Colonic mucosa (tissue), 4 donors: ENCODE data around the gene ZFY. TPM values are rescaled to one million over a fixed set of nuclear protein-coding genes. Genes with fewer than 3 reads are reported as not detected.

Experiments
- DNase-seq: peaks from one replicate; pipeline ENCODE4 v3.0.0-alpha.2; 2020
- H3K27ac ChIP-seq: fragments of 200-600 bp; one replicate; pipeline ENCODE4 v1.8.0; 2021
- H3K27me3 ChIP-seq: fragments of 200-600 bp; one replicate; pipeline ENCODE4 v1.8.0; 2021
- H3K36me3 ChIP-seq: fragments of 200-600 bp; one replicate; pipeline ENCODE4 v1.8.0; 2021
- H3K4me1 ChIP-seq: fragments of 200-600 bp; one replicate; pipeline ENCODE4 v1.8.0; 2021; ENCODE audit warnings: mild to moderate bottlenecking
- H3K4me3 ChIP-seq: fragments of 200-600 bp; one replicate; pipeline ENCODE4 v1.8.0; 2021
- H3K9ac ChIP-seq, 2 donors: one replicate each; pipeline ENCODE4 v1.7.0; 2013; ENCODE audit warnings: control low read depth in 2 of 2, low read depth in 2 of 2, low read length in 2 of 2
- H3K9me3 ChIP-seq: fragments of 200-600 bp; one replicate; pipeline ENCODE4 v1.8.0; 2021
- CTCF ChIP-seq: fragments of 200-600 bp; IDR thresholded peaks from one replicate; pipeline ENCODE4 v1.8.0; 2022; ENCODE audit warnings: antibody characterized with exemption, mild to moderate bottlenecking
- intact Hi-C: fragments of 100-400 bp; cut with DNase I; formaldehyde crosslinking; loops from one replicate; pipeline ENCODE4 v1.14.1; 2022
- total RNA-seq, 2 donors: library from RNA; stranded (reverse); fragmentation: NEBNext Ultra II Directional in 1 of 2; extraction: Animal tissue kit (Norgen Biotek cat#: 25700) in 1 of 2; gene quantifications; one replicate each; pipeline ENCODE4 v1.2.1, GENCODE V29; 2021
- donor health status: healthy.
- donor health status: DM: no; HTN: no; CAD: no.
- donor health status: DM: no; HTN: no; CAD: no.

The ZFY gene
- total RNA-seq, 2 donors from 2014 or later = 0.35 TPM; not detected in 1

- no peaks in the 10 kb centered on the region for H3K27me3 ChIP-seq
- H3K4me1 ChIP-seq = no peaks in the 10 kb centered on the region
- H3K9me3 ChIP-seq = no peaks in the 10 kb centered on the region
- no peak overlapping the region for H3K27ac ChIP-seq
- DNase-seq = no peak
- intact Hi-C loops = no loop called here
- no peaks in the 10 kb centered on the region for H3K36me3 ChIP-seq
- TF ChIP-seq CTCF = no peak
- no peak overlapping the region for H3K9ac ChIP-seq
- no peak overlapping the region for H3K4me3 ChIP-seq
Observed at GRCh38 chrY:3025357-3025756, 90.2 kb downstream of the ZFY start.

Other genes starting within 250 kb of the ZFY start
- gene SRY, start 147.7 kb upstream of the ZFY start, total RNA-seq = not detected
- 1 to 10 TPM in 1 of 2 donors, not detected in 1; 1.9 TPM for gene RPS4Y1, start 93.8 kb upstream of the ZFY start, total RNA-seq